Measurements from ENCODE around the gene CDKAL1.

GRCh38 chr6:20879121-20879520 lies 344.9 kb downstream of the CDKAL1 start:
- TF ChIP-seq TOX (CRISPR knock-in tag; IDR thresholded peaks at IDR 0.05; ENCODE audit: borderline replicate concordance) = no peak
- no peak for TF ChIP-seq PATZ1 (CRISPR knock-in tag; IDR thresholded peaks at IDR 0.05; ENCODE audit: borderline replicate concordance)
- TF ChIP-seq SNAI2 (CRISPR knock-in tag; IDR thresholded peaks at IDR 0.05) = no peak
- TF ChIP-seq GLIS3 (CRISPR knock-in tag; IDR thresholded peaks at IDR 0.05) = no peak
- no peak for TF ChIP-seq CREB5 (CRISPR knock-in tag; IDR thresholded peaks at IDR 0.05; ENCODE audit: low read depth)
- no peak for TF ChIP-seq OSR1 (CRISPR knock-in tag; IDR thresholded peaks at IDR 0.05)
- TF ChIP-seq ZNF565 (CRISPR knock-in tag; conservative IDR thresholded peaks at IDR 0.05; ENCODE audit: low read depth) = no peak
- TF ChIP-seq ZC3H10 (CRISPR knock-in tag; IDR thresholded peaks at IDR 0.05) = no peak

Measured in SK-N-SH treated with all-trans-retinoic acid at 6 μM for 48 hours (cell line).